NCI-H2029 treated with DMSO at 0.1 percent for 48 hours (cell line): ENCODE data around the gene RUBCNL.
"Not testable (repeated sequence)": the region's sequence is repeated elsewhere in the genome, so short reads cannot be mapped to it uniquely, and the experiment has no call there.

Source experiments
- DNase-seq: peaks from one replicate; lab custom pipeline; 2025; lab: John Stamatoyannopoulos, UW

The RUBCNL gene

GRCh38 chr13:46387064-46387851, at the start of gene RUBCNL:
TSS of gene RUBCNL (minus strand) at chr13:46387252. CDS start at chr13:46372475, 14,777 bp downstream.
- no peak for DNase-seq

GRCh38 chr13:46429558-46429957, 42.5 kb upstream of the RUBCNL start:
- not testable (repeated sequence) for DNase-seq

- DNase-seq: no peak
Observed at GRCh38 chr13:46405457-46405856, 18.4 kb upstream of the RUBCNL start.

GRCh38 chr13:46404733-46405100, 17.7 kb upstream of the RUBCNL start:
- no peak for DNase-seq

- no peak for DNase-seq
Observed at GRCh38 chr13:46403851-46404732, 17.0 kb upstream of the RUBCNL start.

- no peak for DNase-seq
Observed at GRCh38 chr13:46402178-46402577, 15.1 kb upstream of the RUBCNL start.

GRCh38 chr13:46401432-46401831, 14.4 kb upstream of the RUBCNL start:
- DNase-seq: no peak

GRCh38 chr13:46396341-46396740, 9.3 kb upstream of the RUBCNL start:
- DNase-seq: no peak

- no peak for DNase-seq
Observed at GRCh38 chr13:46392967-46393366, 5.9 kb upstream of the RUBCNL start.

GRCh38 chr13:46389457-46390451, 2.7 kb upstream of the RUBCNL start:
- DNase-seq: no peak

GRCh38 chr13:46388846-46389245, 1.8 kb upstream of the RUBCNL start:
- DNase-seq: no peak

GRCh38 chr13:46388308-46388707, 1.3 kb upstream of the RUBCNL start:
- no peak for DNase-seq

- DNase-seq: no peak
Observed at GRCh38 chr13:46386392-46387063, 524 bp downstream of the RUBCNL start.

GRCh38 chr13:46385946-46386345, 1.1 kb downstream of the RUBCNL start:
- no peak for DNase-seq

- no peak for DNase-seq
Observed at GRCh38 chr13:46383383-46383782, 3.7 kb downstream of the RUBCNL start.

- DNase-seq: no peak
Observed at GRCh38 chr13:46382224-46382623, 4.8 kb downstream of the RUBCNL start.

GRCh38 chr13:46380242-46380641, 6.8 kb downstream of the RUBCNL start:
- DNase-seq: no peak

GRCh38 chr13:46379611-46380010, 7.4 kb downstream of the RUBCNL start:
- DNase-seq: no peak

GRCh38 chr13:46378411-46378810, 8.6 kb downstream of the RUBCNL start:
- DNase-seq: no peak

GRCh38 chr13:46377554-46377953, 9.5 kb downstream of the RUBCNL start:
- DNase-seq: no peak

- no peak for DNase-seq
Observed at GRCh38 chr13:46374710-46375109, 12.3 kb downstream of the RUBCNL start.
